Progenitor cell of endocrine pancreas (in vitro differentiated cells): ENCODE measurements around the gene RALB. TPM values are rescaled to one million over a fixed set of nuclear protein-coding genes. Genes with fewer than 3 reads are reported as not detected.

Source experiments
- DNase-seq: peaks from one replicate; pipeline ENCODE4 v3.0.0; 2021; ENCODE audit warnings: low spot score; ENCODE audit not compliant: unreplicated experiment
- H3K27ac Mint-ChIP-seq: 2 replicates; pipeline ENCODE4 v1.8.0; 2021; ENCODE audit warnings: mild to moderate bottlenecking, moderate library complexity, mixed read lengths
- H3K27me3 Mint-ChIP-seq: 2 replicates; pipeline ENCODE4 v1.8.0; 2021; ENCODE audit warnings: mixed read lengths
- H3K36me3 Mint-ChIP-seq: 2 replicates; pipeline ENCODE4 v1.8.0; 2022; ENCODE audit warnings: mixed read lengths; ENCODE audit not compliant: insufficient read depth
- H3K4me1 Mint-ChIP-seq: 2 replicates; pipeline ENCODE4 v1.8.0; 2021; ENCODE audit warnings: low read depth, mixed read lengths
- H3K4me3 Mint-ChIP-seq: 2 replicates; pipeline ENCODE4 v1.8.0; 2021; ENCODE audit warnings: low read depth, mild to moderate bottlenecking, moderate library complexity, mixed read lengths
- H3K9me3 Mint-ChIP-seq: 2 replicates; pipeline ENCODE4 v1.8.0; 2021; ENCODE audit warnings: low read depth, mixed read lengths
- total RNA-seq: library from RNA; stranded (reverse); gene quantifications from 2 replicates; pipeline ENCODE4 v1.2.1, GENCODE V29; 2021
- TF ChIP-seq, protein P1 (sequence below): fragments of 200-600 bp; sonication (generic); IDR thresholded peaks from one replicate; pipeline ENCODE4 v1.5.0; 2021; ENCODE audit warnings: antibody characterized with exemption, mild to moderate bottlenecking; ENCODE audit not compliant: unreplicated experiment

RALB gene
- total RNA-seq, 1 donor from 2014 or later, result 30.5 TPM

- Mint-ChIP-seq H3K4me1 (peaks cover 5% of the 10 kb centered on the region), H3K36me3 (peaks cover 9% of the 10 kb centered on the region), H3K27ac (no peak overlapping the region), H3K4me3 (no peak overlapping the region), H3K27me3 (no peaks in the 10 kb centered on the region), H3K9me3 (peaks cover 3% of the 10 kb centered on the region)
- TF ChIP-seq, protein P1, sequence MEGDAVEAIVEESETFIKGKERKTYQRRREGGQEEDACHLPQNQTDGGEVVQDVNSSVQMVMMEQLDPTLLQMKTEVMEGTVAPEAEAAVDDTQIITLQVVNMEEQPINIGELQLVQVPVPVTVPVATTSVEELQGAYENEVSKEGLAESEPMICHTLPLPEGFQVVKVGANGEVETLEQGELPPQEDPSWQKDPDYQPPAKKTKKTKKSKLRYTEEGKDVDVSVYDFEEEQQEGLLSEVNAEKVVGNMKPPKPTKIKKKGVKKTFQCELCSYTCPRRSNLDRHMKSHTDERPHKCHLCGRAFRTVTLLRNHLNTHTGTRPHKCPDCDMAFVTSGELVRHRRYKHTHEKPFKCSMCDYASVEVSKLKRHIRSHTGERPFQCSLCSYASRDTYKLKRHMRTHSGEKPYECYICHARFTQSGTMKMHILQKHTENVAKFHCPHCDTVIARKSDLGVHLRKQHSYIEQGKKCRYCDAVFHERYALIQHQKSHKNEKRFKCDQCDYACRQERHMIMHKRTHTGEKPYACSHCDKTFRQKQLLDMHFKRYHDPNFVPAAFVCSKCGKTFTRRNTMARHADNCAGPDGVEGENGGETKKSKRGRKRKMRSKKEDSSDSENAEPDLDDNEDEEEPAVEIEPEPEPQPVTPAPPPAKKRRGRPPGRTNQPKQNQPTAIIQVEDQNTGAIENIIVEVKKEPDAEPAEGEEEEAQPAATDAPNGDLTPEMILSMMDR, result no peak
- DNase-seq, result no peak
Measured at GRCh38 chr2:120269076-120269744, 16.6 kb downstream of the RALB start.

- H3K4me3 Mint-ChIP-seq, result no peak overlapping the region
- H3K4me1 Mint-ChIP-seq, result peaks cover 5% of the 10 kb centered on the region
- DNase-seq, result no peak
- H3K27me3 Mint-ChIP-seq, result no peaks in the 10 kb centered on the region
- peaks cover 9% of the 10 kb centered on the region for H3K36me3 Mint-ChIP-seq
- H3K9me3 Mint-ChIP-seq, result peaks cover 3% of the 10 kb centered on the region
- TF ChIP-seq, protein P1, result no peak
- H3K27ac Mint-ChIP-seq, result no peak overlapping the region
Measured at GRCh38 chr2:120269816-120270215, 17.2 kb downstream of the RALB start.

- Mint-ChIP-seq H3K4me1 (peaks cover 5% of the 10 kb centered on the region), H3K4me3 (no peak overlapping the region), H3K36me3 (peaks cover 9% of the 10 kb centered on the region), H3K27ac (no peak overlapping the region), H3K27me3 (no peaks in the 10 kb centered on the region), H3K9me3 (peaks cover 7% of the 10 kb centered on the region)
- TF ChIP-seq, protein P1, result no peak
- DNase-seq, result no peak
Measured at GRCh38 chr2:120271711-120272379, 19.2 kb downstream of the RALB start.

- peaks cover 9% of the 10 kb centered on the region for H3K36me3 Mint-ChIP-seq
- H3K4me1 Mint-ChIP-seq, result peaks cover 5% of the 10 kb centered on the region
- no peak overlapping the region for H3K27ac Mint-ChIP-seq
- TF ChIP-seq, protein P1, result no peak
- no peaks in the 10 kb centered on the region for H3K27me3 Mint-ChIP-seq
- H3K9me3 Mint-ChIP-seq, result peaks cover 7% of the 10 kb centered on the region
- no peak overlapping the region for H3K4me3 Mint-ChIP-seq
- DNase-seq, result no peak
Measured at GRCh38 chr2:120272763-120273481, 20.3 kb downstream of the RALB start.

- Mint-ChIP-seq H3K27me3 (no peaks in the 10 kb centered on the region), H3K9me3 (peaks cover 10% of the 10 kb centered on the region), H3K4me1 (no peaks in the 10 kb centered on the region), H3K36me3 (peaks cover 20% of the 10 kb centered on the region), H3K4me3 (no peak overlapping the region), H3K27ac (no peak overlapping the region)
- DNase-seq, result no peak
- TF ChIP-seq, protein P1, result no peak
Measured at GRCh38 chr2:120275617-120276400, 23.2 kb downstream of the RALB start.
